Progenitor cell of endocrine pancreas (in vitro differentiated cells): ENCODE data around the gene TTC28. TPM values are rescaled to one million over a fixed set of nuclear protein-coding genes. Genes with fewer than 3 reads are reported as not detected.

ENCODE experiments used
- DNase-seq: peaks from one replicate; pipeline ENCODE4 v3.0.0; 2021; ENCODE audit warnings: low spot score; ENCODE audit not compliant: unreplicated experiment
- H3K27ac Mint-ChIP-seq: 2 replicates; pipeline ENCODE4 v1.8.0; 2021; ENCODE audit warnings: mild to moderate bottlenecking, moderate library complexity, mixed read lengths
- H3K27me3 Mint-ChIP-seq: 2 replicates; pipeline ENCODE4 v1.8.0; 2021; ENCODE audit warnings: mixed read lengths
- H3K36me3 Mint-ChIP-seq: 2 replicates; pipeline ENCODE4 v1.8.0; 2022; ENCODE audit warnings: mixed read lengths; ENCODE audit not compliant: insufficient read depth
- H3K4me1 Mint-ChIP-seq: 2 replicates; pipeline ENCODE4 v1.8.0; 2021; ENCODE audit warnings: low read depth, mixed read lengths
- H3K4me3 Mint-ChIP-seq: 2 replicates; pipeline ENCODE4 v1.8.0; 2021; ENCODE audit warnings: low read depth, mild to moderate bottlenecking, moderate library complexity, mixed read lengths
- H3K9me3 Mint-ChIP-seq: 2 replicates; pipeline ENCODE4 v1.8.0; 2021; ENCODE audit warnings: low read depth, mixed read lengths
- CTCF ChIP-seq: fragments of 200-600 bp; sonication (generic); IDR thresholded peaks from one replicate; pipeline ENCODE4 v1.5.0; 2021; ENCODE audit warnings: antibody characterized with exemption, mild to moderate bottlenecking; ENCODE audit not compliant: unreplicated experiment
- total RNA-seq: library from RNA; stranded (reverse); gene quantifications from 2 replicates; pipeline ENCODE4 v1.2.1, GENCODE V29; 2021

Gene TTC28
- total RNA-seq, 1 donor from 2014 or later = 35.2 TPM

- Mint-ChIP-seq H3K27ac (peak overlapping the region; percentile 88), H3K4me1 (peaks cover 23% of the 10 kb centered on the region), H3K4me3 (peak overlapping the region; percentile 90), H3K36me3 (no peaks in the 10 kb centered on the region), H3K27me3 (no peaks in the 10 kb centered on the region), H3K9me3 (no peaks in the 10 kb centered on the region)
- DNase-seq = peak; percentile 15
- no peak for TF ChIP-seq CTCF
These were observed 236.1 kb downstream of the TTC28 start for GRCh38 chr22:28443526-28443876.

- no peak for TF ChIP-seq CTCF
- Mint-ChIP-seq H3K4me3 (peak overlapping the region; percentile 90), H3K27me3 (no peaks in the 10 kb centered on the region), H3K36me3 (no peaks in the 10 kb centered on the region), H3K27ac (peak overlapping the region; percentile 88), H3K9me3 (no peaks in the 10 kb centered on the region), H3K4me1 (peaks cover 23% of the 10 kb centered on the region)
- no peak for DNase-seq
These were observed 236.7 kb downstream of the TTC28 start for GRCh38 chr22:28442711-28443525.

- peaks cover 25% of the 10 kb centered on the region for H3K4me1 Mint-ChIP-seq
- no peaks in the 10 kb centered on the region for H3K27me3 Mint-ChIP-seq
- no peaks in the 10 kb centered on the region for H3K36me3 Mint-ChIP-seq
- peak; percentile 75 for DNase-seq
- H3K4me3 Mint-ChIP-seq = peak overlapping the region; percentile 90
- no peaks in the 10 kb centered on the region for H3K9me3 Mint-ChIP-seq
- TF ChIP-seq CTCF = peak; percentile 88
- peak overlapping the region; percentile 92 for H3K27ac Mint-ChIP-seq
These were observed 237.4 kb downstream of the TTC28 start for GRCh38 chr22:28442264-28442710.

GRCh38 chr22:28441720-28442263 lies 237.8 kb downstream of the TTC28 start:
- H3K4me1 Mint-ChIP-seq = peaks cover 25% of the 10 kb centered on the region
- peak overlapping the region; percentile 92 for H3K27ac Mint-ChIP-seq
- TF ChIP-seq CTCF = no peak
- H3K36me3 Mint-ChIP-seq = no peaks in the 10 kb centered on the region
- no peaks in the 10 kb centered on the region for H3K9me3 Mint-ChIP-seq
- H3K27me3 Mint-ChIP-seq = no peaks in the 10 kb centered on the region
- DNase-seq = no peak
- H3K4me3 Mint-ChIP-seq = peak overlapping the region; percentile 90

- Mint-ChIP-seq H3K9me3 (no peaks in the 10 kb centered on the region), H3K4me3 (no peak overlapping the region), H3K36me3 (no peaks in the 10 kb centered on the region), H3K27ac (no peak overlapping the region), H3K4me1 (peaks cover 25% of the 10 kb centered on the region), H3K27me3 (no peaks in the 10 kb centered on the region)
- no peak for TF ChIP-seq CTCF
- DNase-seq = no peak
These were observed 238.8 kb downstream of the TTC28 start for GRCh38 chr22:28440592-28441390.
